T1000 (cell line): ENCODE results near the gene ZNF786.
A peak's percentile ranks its signal among the peaks of the same experiment; 100 is the strongest.
"Not testable (repeated sequence)": the region's sequence is repeated elsewhere in the genome, so short reads cannot be mapped to it uniquely, and the experiment has no call there.

Experiments used
- DNase-seq: peaks from one replicate; lab custom pipeline; 2025; ENCODE audit warnings: mixed read lengths; lab: John Stamatoyannopoulos, UW

Gene ZNF786

DNA sequence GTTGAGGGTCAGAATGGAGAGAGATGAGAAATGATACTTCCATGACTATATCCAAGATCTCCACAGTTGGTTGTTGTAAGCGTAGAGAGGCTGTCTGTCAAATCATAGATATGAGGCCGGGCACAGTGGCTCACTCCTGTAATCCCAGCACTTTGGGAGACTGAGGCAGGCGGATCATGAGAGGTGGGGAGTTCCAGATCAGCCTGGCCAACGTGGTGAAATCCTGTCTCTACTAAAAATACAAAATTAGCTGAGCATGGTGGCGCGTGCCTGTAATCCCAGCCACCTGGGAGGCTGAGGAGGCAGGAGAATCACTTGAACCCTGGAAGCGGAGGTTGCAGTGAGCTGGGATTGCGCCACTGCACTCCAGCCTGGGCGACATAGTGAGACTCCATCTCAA lies 60.1 kb downstream of the ZNF786 start:
- DNase-seq, result not testable (repeated sequence)

DNA sequence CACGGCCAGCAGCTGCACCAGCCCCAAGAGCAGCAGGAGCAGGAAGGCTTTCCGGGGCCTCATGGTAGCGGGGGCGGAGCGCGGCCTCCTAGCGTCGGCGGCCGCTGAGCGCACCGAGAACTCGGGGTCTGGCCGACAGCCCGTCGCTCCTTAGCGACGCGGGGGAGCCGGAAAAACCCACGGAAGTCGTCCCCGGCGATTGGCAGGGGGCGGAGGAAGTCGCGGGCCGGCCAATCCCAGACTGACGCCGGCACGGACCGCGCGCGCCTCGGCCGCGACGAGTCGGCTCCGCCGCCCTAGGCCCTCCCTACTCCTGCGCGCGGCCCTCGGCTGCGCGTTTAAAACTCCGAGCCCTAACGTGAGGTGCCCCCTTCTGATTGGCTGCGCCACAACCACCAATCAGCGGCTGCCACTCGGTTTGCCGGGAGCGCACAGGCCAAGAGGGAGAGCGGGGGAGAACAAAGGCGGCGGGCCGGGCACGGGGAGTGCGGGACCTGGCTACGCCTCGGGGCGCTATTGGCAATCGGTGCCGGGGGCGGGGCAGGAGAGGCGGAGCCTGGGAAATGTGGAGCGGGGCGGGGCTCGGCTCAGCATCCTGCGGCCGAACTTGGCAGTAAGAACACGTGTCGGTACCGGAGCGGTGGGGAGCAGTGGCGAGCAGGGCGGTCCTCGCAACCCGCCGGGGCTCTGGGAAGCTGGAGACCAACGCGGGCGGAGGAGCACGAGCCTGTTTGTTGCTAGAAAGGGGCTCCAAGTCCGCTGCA lies 62.0 kb downstream of the ZNF786 start, which contains the start of gene PDIA4:
PDIA4 (minus strand) TSS at position 160 of the 764 bp plus-strand sequence; CDS start at position 63, 97 bp downstream.
- peak; percentile 98 for DNase-seq

DNA sequence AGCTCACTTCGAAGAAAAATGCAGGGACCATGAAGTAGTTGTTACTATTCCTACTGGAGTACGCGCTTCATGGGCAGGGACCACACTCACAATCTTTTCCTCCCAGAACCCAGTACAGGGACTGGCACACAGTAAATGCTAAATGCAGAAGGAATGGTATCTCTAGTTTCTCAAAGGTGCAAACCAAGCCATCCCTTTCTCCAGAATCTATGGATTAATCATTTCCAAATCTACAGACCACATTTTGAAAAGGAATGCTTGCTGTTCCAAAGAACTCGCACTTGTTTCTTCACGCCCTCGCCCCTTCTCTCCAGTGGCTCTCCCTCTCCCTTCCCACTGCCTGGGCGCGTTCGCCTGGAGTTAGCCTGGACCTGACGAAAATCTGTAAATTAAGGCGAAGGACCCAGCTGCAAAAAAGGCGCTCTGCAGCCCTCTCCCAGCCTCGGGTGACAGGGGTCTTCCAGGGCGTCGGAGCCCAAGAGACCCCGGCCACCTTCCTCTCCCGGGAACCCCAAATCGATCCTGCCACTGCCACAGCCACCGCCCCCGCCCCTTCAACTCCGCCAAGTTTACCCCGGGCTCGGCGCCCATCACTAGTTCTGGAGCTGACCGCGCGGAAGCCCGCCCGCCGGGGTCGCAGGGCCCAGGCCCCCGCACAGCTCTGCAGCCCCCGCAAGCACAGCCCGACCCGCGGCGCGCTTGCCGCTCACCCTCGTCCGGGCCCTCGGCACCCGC lies 62.7 kb downstream of the ZNF786 start:
- DNase-seq, result no peak

DNA sequence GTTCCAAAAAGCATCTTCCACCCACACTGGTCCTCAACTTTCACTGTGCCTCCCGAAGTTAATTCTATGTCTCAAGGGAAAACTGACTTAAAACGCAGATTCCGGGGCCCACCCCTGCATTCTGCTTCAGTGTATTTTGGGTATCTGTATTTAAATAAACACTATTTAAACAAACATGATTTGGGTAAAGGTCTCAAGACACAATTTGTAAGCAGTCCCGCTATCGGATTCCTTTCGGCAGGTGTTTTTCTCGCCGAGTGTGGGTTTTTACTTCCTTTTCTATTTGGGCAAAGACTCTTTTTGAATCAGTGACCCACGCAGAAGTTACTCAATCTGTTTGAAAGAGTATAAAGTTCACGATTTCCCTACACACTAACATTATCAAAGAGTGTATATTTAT lies 63.5 kb downstream of the ZNF786 start:
- DNase-seq, result no peak

- no peak for DNase-seq
Measured at GRCh38 chr7:149023662-149024061, 66.9 kb downstream of the ZNF786 start.

DNA sequence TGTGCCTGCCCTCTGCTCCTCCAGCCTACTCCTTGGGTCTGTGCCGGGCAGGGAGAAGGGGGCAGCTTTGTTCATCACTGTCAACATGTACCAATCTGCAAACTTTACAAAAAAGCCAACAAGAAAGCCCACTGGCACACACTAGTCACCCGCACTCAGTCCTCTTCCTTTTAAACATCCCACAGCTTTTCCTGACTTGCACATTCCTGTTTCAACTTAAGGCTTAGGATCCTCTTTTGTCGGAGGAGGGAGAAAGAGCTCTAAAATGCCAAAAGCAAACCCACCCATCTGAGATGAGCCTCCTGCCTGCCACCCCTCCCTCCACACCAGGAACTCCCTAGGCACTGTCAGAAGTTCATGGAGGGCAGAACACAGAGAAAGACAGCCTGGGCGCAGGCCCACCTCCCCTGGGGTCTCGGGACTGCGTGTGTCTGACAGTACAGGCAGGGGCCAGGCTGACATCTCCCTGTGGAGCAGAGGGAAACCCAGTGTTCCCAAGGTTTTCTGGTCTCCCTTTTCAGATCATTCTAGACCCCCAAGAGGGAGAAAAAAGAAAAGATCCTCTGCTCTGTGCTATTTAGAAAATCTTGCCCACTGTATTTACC lies 67.7 kb downstream of the ZNF786 start:
- DNase-seq, result no peak

DNA sequence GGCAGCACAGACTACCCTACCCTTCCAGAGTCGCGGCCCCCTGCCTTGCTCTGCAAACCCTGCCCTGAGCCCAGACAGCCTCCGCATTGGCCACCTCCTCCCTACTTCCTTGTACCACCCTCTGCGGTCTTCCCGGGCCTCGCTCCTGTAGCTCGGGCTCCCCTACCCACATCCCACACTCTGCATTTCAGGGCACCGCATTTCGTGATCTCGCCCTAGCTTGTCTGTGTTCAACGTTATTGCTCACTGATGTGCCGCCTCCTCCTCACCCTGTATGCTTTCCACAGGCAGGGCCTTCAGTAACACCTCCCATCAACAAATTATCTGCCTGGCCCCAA lies 68.8 kb downstream of the ZNF786 start:
- no peak for DNase-seq

- DNase-seq, result no peak
Measured at GRCh38 chr7:149020483-149020882, 70.0 kb downstream of the ZNF786 start.
